SK-N-SH (cell line): ENCODE measurements around the gene PPIL4.

Experiments used
- CHD2 ChIP-seq: fragments of 150-350 bp; IDR thresholded peaks from 2 replicates; pipeline ENCODE4 v1.6.1; 2018; ENCODE audit warnings: low read length; ENCODE audit not compliant: partially characterized antibody
- SMC3 ChIP-seq: IDR thresholded peaks from 2 replicates; pipeline ENCODE4 v1.6.1; 2012; ENCODE audit warnings: low read depth, low read length, improper control_type of control experiment
- TAF1 ChIP-seq: IDR thresholded peaks from 2 replicates; pipeline ENCODE4 v1.6.1; 2012; ENCODE audit warnings: low read depth, mild to moderate bottlenecking, low read length, moderate library complexity, borderline replicate concordance
- TF ChIP-seq, protein P1 (sequence below): IDR thresholded peaks from 2 replicates; pipeline ENCODE4 v1.4.0; 2012; ENCODE audit warnings: low read depth, borderline replicate concordance

- no peak for TF ChIP-seq CHD2
- TF ChIP-seq TAF1, result no peak
- TF ChIP-seq, protein P1, sequence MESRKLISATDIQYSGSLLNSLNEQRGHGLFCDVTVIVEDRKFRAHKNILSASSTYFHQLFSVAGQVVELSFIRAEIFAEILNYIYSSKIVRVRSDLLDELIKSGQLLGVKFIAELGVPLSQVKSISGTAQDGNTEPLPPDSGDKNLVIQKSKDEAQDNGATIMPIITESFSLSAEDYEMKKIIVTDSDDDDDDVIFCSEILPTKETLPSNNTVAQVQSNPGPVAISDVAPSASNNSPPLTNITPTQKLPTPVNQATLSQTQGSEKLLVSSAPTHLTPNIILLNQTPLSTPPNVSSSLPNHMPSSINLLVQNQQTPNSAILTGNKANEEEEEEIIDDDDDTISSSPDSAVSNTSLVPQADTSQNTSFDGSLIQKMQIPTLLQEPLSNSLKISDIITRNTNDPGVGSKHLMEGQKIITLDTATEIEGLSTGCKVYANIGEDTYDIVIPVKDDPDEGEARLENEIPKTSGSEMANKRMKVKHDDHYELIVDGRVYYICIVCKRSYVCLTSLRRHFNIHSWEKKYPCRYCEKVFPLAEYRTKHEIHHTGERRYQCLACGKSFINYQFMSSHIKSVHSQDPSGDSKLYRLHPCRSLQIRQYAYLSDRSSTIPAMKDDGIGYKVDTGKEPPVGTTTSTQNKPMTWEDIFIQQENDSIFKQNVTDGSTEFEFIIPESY, result no peak
- no peak for TF ChIP-seq SMC3
Observed at GRCh38 chr6:149558029-149558428, 12.2 kb upstream of the PPIL4 start.
